Left kidney (tissue), 2 donors: ENCODE results near the gene DHX30. TPM values are rescaled to one million over a fixed set of nuclear protein-coding genes. Genes with fewer than 3 reads are reported as not detected.

Experiments
- DNase-seq: peaks from one replicate; pipeline ENCODE4 v3.0.0-alpha.2; 2013
- polyA plus RNA-seq: library from polyadenylated mRNA; unstranded; fragments of 120-200 nt; gene quantifications from one replicate; pipeline ENCODE4 v1.2.1, GENCODE V29; 2013; ENCODE audit not compliant: insufficient read length

The DHX30 gene
- polyA plus RNA-seq, 1 donor = 65.3 TPM

DNA sequence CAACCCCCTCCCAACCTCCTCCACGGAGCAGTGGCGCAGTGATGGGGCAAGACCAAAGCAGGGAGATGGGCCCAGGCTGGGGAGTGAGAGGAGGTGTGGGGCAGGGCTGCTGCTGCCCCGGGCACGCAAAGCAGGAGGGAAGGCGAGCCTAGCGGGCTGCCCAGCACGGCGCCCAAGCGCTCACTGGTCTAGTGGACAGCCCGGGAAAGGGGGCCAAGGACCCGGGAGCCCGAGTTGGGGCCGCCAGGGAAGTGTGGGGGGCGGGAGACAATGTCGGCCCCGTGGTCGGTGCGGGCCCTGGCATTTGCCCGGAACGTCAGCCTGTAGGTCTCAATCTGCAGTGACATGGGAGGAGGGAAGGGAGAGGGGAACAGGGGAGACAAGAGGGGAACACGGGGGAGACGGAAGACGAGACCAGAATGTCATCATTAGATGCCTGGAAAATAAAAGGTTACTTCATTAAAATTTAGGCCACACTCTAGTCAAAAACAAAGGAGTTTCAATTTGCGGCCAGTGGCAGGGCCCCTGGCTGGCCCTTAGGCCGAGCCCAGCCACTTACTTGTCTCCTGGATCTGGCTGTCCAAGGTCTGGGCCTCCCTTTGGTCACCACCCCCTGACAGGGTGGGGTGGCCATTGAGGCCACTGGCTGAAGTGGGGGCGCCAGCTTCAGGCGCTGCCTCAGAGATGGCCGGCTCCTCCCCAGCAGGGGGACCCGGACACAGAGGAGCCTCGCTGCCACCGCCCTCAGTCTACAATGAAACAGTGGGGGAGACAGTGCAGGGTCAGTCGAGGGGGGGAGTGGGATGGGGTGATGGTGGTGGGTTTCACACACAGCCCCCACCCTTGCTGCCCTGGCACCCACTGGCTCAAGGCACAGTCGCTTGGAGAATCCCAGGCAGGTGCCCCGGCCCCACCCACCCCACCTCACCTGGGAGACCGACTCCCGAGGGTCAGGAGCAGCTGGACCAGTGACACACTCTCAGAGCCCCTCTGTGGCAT, 50.0 kb downstream of the DHX30 start:
- DNase-seq = no peak

DNA sequence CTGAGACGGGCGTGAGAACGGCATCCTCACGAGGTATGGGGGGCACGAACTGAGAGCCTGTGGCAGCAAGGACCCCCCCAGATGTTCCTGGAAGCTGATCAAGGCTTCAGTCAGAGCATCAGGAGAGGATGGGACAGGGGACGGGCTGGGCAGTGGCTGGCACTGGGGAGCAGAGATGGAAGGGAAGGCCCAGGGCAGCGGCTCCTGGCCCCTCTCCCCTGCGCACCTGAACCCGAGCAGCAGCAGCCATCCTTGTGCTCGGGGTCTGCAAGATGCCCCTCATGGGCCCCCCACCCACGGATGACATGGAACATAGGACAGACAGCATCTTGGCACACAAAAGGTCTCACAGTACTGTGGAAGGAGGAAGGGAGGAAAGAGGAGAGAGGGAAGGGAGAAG, 51.3 kb downstream of the DHX30 start:
- no peak for DNase-seq

DNA sequence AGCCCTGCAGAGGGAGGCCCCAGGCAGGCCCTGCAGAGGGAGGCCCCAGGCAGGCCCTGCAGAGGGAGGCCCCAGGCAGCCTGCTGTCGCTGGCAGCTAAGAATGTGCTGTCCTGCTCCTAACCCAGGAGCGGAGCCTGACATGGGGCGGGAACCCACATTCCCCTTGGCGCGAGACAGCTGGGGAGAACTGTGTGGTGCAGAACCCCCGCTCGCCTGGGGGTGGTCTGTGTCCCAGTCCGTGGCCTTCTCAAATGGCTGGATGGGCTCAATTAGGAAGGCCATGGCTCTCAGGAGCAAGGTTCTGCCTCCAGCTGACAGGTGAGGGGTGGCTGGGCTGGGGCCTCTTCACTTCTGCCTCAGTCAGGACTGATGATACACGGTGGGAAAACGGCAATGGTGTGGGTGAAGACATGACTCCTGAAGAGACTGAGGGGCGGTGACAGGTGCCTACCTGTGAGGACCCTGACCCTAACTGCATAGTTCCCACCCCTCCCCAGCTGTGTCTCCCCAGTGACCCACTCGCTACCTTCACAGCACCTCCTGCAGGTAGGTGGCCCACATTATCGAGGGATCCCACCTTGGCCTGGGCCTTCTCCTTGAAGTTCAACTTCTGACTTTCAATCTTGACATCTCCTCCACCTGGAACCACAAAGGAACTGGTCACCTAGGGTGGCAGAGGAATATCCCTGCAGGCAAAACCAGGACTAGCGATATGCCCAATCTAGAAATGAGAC, 52.0 kb downstream of the DHX30 start:
- no peak for DNase-seq

DNA sequence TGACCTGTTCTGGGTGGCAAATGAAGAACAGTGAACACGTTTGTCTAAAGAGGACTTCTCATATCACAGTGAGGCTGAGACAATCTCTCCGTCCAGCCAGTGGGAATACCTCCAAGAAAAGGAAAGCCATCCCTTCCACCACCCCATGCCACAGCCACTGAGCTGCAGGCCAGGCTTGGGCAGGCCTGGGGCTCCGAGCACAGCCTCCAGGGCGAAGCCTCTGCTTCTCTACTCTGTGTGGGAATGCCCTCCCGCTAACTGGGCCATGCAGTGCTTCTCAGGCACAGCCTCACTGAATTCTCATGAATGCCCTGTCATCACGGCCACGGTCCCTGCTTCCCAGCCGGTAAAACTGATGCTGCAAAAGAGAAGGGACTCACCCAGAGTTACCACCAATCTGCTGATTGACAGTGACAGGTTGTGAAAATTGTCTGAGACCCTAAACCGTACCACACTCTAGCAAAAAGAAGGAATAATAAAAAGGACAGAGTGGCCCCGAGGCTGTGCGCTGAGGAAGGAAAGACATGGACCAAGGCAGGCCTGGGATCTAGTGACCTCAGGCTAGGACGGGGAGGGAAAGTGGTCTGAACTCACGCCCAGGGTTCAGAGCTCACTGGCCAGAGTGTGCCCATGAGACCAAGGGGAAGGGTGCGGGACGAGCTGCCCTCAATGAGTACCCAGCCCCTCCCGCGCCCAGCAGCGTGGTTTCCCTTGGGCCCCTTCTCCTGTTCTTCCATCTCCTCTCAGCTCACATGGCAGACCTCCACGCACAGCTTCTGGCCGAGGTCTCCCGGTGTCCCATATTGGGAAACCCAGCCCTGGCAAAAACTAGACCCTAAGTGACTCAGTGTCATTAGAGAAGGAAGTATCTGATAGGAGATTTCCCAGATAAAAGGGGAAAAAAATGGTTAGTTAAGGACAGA, 52.8 kb downstream of the DHX30 start:
- DNase-seq = no peak

DNA sequence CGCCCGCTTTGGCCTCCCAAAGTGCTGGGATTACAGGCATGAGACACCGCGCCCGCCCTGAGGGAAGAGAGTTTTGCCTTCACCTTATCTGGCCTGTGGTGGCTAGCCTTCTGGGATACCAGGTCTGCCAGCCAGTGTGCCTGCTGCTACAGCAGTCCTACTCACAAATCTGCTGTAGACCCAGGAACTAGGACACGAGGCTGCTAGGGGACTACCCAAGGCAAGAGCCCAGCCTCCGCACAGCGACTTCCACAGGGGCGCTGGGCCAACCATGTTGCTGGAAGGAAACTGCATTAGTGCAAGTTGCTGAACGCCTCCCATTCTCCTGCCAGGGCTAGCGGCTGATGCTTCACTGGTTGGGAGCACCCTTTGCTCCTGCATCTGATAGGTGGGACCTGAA, 53.7 kb downstream of the DHX30 start:
- no peak for DNase-seq

DNA sequence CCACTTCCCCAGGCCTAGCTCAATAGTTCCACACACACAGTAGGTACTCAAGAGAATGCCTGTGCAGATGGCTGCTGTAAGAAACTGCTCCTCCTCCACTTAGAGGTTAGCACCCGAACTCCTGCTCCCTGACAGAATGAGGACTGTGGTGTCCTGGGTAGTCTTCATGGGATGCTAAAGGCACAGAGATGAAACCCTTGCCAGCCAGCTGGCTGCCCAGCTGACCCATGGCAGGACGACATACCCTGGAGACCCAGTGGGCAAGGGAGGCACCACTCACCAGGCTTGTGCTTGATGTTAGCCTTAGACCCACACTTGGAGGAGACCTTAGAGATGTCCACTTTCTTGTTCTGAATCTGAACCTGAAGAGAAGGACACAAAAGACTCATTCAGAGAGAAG, 54.2 kb downstream of the DHX30 start:
- no peak for DNase-seq

DNA sequence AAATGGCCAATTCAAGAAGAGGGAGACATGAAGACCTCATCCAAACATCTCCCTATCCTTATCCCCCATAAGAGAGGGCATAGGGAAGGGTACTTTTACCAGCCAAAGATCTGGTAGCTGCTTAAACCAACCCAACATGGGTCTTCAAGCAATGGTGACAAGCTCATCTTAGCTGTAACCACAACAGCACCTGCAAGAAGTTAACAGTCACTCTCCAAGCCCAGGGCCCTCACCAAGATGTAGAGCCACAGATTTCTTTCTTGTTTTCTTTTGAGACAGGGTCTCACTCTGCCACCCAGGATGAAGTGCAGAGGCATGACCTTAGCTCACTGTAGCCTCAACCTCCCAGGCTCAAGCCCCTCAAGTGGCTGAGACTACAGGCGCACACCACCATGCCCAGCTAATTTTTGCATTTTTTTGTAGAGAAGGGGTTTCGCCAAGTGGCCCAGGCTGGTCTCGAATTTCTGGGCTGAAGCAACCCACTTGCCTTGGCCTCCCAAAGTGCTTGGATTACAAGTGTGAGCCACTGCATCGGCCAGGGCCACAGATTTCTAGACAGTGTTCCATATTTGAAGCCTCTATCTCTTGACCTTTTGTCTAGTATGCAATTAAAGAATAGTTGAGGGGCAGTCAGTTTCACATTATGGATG, 57.1 kb downstream of the DHX30 start:
- no peak for DNase-seq

DNA sequence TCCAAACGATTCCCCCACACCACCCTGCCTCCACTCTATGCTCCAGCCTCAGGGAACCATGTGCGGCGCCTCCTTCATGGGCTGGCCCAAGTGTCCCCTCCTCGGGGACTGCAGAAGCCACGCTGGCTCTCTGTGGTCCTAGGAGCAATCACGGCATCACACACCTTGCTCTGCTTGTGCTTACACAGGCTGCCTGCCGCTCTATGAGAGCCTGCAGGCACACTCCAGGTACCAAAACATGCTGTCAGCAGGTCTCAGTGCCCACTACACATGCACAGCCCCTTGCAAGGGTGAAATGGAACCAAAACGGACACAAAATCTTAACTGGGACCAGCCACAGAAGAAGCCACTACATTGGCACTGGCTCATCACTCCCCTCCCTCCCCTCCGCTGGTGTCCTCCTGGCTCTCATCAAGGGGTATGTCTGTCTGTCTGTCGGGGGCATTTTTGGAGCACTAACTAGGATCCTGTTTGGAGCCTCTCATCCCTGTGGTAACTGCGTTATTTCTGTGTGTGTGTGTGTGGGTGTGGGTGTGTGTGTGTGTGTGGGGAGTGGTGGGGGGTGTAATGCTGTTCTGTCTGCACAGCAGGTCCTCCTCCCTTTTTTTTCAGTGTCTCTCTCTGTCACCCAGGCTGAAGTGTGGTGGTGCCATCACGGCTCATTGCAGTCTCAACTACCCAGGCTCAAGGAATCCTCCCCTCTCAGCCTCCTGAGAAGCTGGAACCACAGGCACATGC, 60.6 kb downstream of the DHX30 start:
- DNase-seq = no peak

DNA sequence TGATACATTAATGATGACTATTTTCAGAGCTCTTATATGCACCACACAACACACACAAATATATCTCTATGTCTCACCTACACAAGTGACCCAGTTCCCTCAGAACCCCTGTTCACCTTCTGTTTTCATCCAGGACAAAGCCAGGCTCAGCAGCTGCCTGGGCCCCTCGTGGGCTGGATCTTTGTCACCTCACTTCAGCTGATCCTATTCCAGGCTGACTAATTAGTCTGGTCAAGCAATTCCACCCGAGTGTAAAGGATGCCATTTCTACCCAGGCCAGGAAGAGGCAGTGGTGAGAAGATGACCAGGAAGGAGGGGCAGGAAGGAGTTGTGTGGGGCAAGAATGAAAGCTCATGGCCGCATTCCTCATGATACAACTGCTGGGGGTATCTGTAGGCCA, 62.3 kb downstream of the DHX30 start:
- DNase-seq = no peak

DNA sequence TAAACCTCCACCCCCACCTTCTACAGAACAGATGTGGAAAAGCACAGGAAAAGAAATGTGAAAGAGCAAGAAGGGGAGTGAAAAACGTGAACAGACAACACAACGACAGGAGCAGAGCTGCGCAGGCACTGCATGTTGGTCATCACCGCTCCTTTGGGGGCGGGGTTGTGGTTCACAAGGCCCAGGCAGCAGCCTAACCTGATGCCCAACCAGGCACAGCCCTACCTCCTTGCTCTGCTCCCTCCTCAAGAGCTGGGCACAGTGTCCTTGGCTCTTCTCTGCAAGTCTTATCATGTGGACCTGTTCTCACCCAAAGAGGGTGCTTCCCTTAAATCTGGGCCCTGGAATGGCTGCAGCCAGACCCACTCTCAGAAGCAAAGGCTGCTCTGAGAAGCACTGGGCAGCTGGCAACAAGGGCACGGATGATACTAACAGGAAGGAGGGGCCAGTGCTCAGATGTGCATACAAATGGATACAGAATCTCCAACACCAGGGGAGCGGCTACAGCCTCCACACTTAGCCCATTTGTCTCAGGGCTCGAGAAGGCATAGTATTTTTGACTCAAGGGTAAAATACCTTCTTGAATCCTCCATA, 64.6 kb downstream of the DHX30 start:
- DNase-seq = no peak

DNA sequence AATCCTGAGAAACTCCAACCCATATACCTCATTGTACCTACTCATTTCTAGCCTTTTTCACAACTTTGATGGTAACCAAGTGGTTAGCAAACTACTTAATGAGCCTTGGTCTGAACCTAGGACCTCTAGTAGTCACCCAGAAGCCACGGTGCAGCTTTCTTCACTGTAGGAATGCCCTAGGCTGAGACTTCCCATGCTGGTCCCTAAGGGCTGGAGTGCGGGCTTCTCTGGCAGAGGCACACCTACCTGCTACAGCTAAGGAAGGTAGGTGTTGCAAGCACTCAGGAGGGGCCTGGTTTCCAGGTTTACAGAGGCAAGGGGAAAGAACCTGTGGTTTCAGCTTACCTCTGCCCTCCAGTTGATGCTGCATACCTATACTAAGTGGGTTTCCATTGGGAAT, 65.4 kb downstream of the DHX30 start:
- no peak for DNase-seq

DNA sequence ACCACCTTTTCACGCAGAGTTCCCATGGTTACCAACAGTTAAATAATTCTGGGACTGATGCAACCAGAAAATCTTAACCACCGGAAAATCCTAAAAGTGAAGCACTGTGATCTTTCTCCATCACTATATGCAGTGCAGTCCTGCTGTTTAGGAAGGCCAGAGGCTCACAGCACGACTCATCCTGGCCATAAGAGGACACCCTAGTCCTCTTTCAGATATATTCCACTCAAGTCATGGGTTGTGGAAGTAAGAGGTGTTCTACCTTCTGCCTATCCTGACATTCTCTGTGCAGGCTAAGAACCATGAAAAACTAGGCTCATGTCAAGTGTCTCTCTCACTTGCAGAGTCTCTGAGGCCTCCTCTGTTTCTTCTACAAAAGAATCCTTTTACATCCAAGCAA, 67.2 kb downstream of the DHX30 start:
- no peak for DNase-seq

DNA sequence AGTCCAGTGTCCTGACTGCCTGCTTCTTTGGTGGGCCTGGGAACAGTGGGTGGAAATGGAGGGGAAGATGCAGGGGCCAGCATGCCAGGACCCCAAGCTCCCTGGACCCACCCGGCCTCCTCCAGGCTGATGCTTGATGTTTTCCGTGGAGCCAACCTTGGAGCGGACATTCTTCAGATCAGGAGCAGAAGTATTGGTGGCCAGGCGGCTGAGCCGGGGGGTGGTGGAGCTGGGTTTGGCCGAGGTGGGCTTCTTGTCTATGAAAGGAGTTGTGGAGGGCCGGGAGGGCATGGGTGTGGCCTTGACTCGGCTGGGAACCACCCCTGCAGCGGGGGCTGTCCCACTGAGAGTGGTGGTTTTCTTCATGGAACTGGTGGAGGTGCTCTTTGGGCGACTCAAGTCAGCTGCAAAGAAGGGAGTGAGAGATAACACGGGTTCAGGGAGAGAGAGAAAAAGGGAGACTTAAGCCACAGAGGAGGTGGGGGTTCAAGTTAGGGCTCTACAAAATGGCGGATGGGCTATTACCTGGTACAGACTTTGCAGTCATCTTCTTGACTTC, 67.8 kb downstream of the DHX30 start:
- no peak for DNase-seq

DNA sequence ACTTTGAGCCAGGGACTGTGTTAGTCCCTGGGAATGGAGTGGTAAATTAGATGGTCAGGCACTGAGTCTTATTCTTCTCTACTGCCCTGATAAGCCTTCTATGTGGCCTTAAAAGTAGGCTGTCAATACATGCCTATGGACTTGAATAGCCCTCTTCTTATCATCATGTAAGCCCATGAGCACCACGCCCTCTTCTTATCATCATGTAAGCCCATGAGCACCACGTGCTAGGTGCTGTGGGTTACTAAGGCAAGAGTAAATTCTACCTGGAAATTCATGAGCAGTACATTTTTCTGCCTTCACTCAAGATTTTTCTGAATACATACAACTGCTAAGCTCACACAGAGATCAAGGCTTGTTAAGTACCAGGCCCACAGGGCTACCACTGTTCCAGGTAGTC, 68.5 kb downstream of the DHX30 start:
- DNase-seq = no peak

DNA sequence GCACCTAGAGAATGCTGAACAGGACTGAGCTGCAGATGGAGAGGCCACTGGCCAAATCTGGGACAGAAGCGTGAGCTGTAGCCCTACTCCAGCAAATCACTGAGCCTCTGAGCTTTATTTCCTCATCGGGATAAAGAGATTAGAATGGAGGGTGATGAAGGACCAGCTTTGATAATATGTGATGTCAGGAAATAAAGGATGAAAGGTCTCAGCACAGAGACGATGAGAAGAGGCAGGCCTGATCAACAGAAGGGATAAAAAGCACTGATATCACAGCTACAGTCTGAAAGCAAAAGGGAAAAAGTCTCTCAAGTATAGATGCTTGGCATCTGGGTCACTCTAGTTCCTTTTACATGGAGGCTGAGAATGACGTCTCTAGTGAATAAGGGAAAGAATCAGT, 70.0 kb downstream of the DHX30 start:
- no peak for DNase-seq

DNA sequence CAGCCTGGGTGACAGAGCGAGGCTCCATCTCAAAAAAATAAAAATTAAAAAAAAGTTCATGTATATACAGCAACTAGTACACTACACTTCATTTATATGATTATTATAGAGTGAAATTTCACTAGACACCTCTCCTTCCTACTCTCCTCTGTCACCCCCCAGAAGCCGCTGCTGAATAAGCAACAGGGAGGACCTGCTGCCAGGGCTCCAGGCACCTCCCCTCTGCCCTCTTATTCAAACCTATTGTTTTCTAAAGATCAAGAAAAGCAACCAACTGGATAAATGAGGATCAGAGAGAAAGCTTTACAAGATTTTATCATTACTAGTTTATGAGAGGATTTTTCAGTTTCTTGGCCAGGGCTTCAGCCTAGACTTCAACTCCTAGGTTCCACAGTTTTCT, 71.5 kb downstream of the DHX30 start:
- DNase-seq = no peak

DNA sequence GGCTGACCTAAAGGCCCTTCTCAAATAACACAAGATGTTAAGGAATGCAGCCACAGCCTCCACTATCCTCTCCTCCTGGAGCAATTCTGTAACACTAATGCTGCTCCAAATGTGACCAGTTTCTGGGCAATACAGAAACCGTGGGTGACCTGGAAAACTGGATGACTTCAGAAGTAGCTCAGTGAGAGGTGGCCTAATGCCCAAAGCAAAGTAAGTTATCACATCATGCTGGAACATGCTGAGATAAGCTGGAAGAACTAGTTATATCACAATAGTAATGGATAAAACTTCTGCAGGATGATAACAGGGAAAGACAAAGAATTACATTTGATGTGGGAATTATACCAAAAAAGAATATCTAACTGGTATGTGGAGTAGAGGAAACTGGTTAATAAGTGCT, 72.0 kb downstream of the DHX30 start:
- DNase-seq = no peak

DNA sequence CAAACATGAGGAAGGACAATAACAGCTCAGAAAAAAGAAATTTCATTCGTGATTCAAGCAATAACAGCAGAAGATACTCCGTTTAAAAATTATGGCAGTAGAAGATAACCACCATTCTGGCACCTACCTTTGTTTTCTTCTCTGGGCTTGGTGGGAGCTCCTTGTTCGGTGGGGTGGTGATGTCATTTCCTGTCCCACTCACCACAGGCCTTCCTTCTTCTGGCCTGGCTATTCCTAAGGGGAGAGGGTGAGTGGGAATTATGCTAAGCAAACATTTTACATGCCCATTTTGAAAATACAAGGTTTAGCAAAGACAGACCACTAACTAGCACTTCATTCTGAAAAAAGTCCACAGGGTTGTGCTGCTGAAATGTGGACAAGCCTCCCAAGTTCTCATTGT, 74.4 kb downstream of the DHX30 start:
- DNase-seq = no peak

DNA sequence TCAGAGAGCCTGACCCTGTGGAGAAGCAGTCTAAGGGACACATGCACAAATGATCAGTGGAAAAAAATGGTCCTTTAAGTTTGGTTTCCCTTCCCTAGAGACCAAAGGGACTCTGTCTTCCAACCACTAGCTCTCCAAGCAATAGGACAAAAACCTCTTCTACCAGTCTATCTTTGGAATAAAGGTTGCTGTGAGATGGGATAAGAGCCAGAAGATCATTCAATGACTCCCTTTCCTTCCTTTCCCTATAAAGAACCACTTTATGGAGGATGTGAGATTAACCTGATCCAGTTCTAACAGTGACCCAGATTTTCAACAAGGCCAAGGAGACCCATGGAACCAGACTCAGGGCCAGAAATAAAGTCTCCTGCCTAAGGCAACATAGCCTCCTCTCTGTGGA, 74.8 kb downstream of the DHX30 start:
- DNase-seq = no peak

DNA sequence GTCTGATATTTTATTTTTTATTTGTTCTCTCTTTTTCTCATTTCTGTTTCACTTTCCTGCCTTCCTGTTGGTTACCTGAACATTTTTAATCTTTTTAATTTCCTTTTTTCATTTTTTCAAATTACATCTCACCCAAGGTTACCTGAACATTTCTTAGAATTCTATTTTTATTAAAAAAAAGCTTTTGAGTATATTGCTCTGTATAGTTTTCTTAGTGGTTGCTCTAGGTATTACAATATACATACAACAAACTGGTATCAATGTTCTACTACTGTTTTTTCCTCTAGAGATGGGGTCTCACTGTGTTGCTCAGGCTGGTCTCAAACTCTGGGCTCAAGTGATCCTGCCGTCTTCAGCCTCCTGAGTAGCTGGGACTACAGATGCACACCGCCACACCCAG, 79.4 kb downstream of the DHX30 start:
- DNase-seq = no peak
